Tibial artery (tissue), 4 donors: ENCODE data around the gene FGFR2.

ENCODE experiments used
- DNase-seq, 2 donors: peaks; one replicate each; pipeline ENCODE4 v3.0.0-alpha.2; 2019
- H3K27ac ChIP-seq, 2 donors: fragments of 200-600 bp; sonication (generic) in 1 of 2; 1 replicate in 1 of 2; 2 replicates in 1 of 2; pipeline ENCODE4 v1.5.1; 2018 to 2019; ENCODE audit warnings: mild to moderate bottlenecking in 1 of 2
- H3K27me3 ChIP-seq, 2 donors: fragments of 200-600 bp; sonication (generic) in 1 of 2; one replicate each; pipeline versions ENCODE4 v1.5.1 to v1.6.0; 2016 to 2019
- H3K36me3 ChIP-seq, 3 donors: fragments of 200-600 bp; sonication (generic) in 2 of 3; one replicate each; pipeline ENCODE4 v1.5.1; 2016 to 2019; ENCODE audit warnings: mild to moderate bottlenecking in 2 of 3
- H3K4me1 ChIP-seq, 4 donors: fragments of 200-600 bp; sonication (generic) in 2 of 4; 1 replicate in 3 of 4; 2 replicates in 1 of 4; pipeline ENCODE4 v1.5.1; 2016 to 2019
- H3K4me3 ChIP-seq, 2 donors: fragments of 200-600 bp; sonication (generic) in 1 of 2; 1 replicate in 1 of 2; 2 replicates in 1 of 2; pipeline ENCODE4 v1.5.1; 2018 to 2019; ENCODE audit warnings: mild to moderate bottlenecking in 2 of 2
- H3K9me3 ChIP-seq, 3 donors: fragments of 200-600 bp; sonication (generic) in 1 of 3; one replicate each; pipeline ENCODE4 v1.5.1; 2016 to 2019
- intact Hi-C: fragments of 100-400 bp; cut with DNase I; formaldehyde crosslinking; loops from one replicate; pipeline ENCODE4 v1.15.0; 2023; ENCODE audit warnings: low total_unique reads
- TF ChIP-seq, protein P1 (sequence below), 2 experiments: fragments of 200-600 bp in 1 of 2; fragments of 450-650 bp in 1 of 2; IDR thresholded peaks; one replicate each; pipeline ENCODE4 v1.5.1; 2017 to 2019; ENCODE audit warnings: antibody characterized with exemption in 2 of 2, mild to moderate bottlenecking in 1 of 2, moderate library complexity in 1 of 2

FGFR2 gene

DNA sequence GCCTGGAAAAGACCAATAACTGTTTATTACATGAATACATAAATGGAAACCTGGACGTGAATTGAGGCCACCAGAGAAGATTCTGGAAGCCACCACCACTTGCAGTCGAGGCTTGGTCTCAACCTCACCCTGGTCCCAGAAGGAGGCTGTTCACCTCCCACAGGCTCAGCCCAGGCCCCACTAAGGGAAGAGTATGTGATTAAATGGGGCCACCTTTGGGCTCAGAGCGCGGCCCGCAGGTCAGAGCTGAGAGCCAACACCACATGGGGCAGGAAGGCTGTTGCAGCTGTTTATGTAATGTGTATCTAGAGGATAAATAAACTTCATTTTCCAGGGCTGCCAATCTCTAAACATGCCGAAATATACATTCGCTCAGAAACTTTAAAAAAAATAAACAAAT lies 17.6 kb upstream of the FGFR2 start:
- DNase-seq = no peak
- no peaks in the 10 kb centered on the region for H3K4me1 ChIP-seq
- no peaks in the 10 kb centered on the region for H3K36me3 ChIP-seq
- no peak overlapping the region for H3K27ac ChIP-seq
- TF ChIP-seq, protein P1, sequence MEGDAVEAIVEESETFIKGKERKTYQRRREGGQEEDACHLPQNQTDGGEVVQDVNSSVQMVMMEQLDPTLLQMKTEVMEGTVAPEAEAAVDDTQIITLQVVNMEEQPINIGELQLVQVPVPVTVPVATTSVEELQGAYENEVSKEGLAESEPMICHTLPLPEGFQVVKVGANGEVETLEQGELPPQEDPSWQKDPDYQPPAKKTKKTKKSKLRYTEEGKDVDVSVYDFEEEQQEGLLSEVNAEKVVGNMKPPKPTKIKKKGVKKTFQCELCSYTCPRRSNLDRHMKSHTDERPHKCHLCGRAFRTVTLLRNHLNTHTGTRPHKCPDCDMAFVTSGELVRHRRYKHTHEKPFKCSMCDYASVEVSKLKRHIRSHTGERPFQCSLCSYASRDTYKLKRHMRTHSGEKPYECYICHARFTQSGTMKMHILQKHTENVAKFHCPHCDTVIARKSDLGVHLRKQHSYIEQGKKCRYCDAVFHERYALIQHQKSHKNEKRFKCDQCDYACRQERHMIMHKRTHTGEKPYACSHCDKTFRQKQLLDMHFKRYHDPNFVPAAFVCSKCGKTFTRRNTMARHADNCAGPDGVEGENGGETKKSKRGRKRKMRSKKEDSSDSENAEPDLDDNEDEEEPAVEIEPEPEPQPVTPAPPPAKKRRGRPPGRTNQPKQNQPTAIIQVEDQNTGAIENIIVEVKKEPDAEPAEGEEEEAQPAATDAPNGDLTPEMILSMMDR (IDR thresholded peaks at IDR 0.05) = no peak
- peaks cover 0 to 18% of the 10 kb centered on the region in 2 donors for H3K27me3 ChIP-seq
- peaks cover 0 to 7% (median 7%) of the 10 kb centered on the region in 3 donors for H3K9me3 ChIP-seq
- intact Hi-C loops = loop anchor here (10.0 kb wide), 1 partner anchor 119 kb away; no protein-coding TSS in a partner anchor
- H3K4me3 ChIP-seq = no peak overlapping the region

DNA sequence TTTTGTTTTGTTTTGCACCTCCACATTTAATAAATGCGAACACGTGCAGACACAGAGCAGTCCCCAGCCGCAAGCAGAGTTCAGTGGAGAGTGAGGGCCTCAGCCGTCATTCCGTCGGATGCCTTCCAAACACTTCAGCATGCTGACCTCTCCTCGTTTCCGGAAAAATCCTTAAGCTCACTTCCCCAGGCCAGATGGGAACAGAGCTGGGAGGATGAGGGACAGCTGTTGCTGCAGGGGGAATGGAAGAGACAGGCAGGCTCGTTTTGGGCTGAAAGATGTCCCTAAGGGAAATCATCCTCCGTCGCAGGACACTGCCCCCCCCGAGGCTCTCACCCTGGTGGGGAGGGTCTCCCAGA lies 17.2 kb upstream of the FGFR2 start:
- TF ChIP-seq, protein P1 (IDR thresholded peaks at IDR 0.05) = no peak
- no peak overlapping the region for H3K4me3 ChIP-seq
- peaks cover 0 to 13% of the 10 kb centered on the region in 2 donors for H3K27me3 ChIP-seq
- no peak overlapping the region for H3K27ac ChIP-seq
- no peaks in the 10 kb centered on the region for H3K4me1 ChIP-seq
- no peaks in the 10 kb centered on the region for H3K36me3 ChIP-seq
- intact Hi-C loops = loop anchor here (10.0 kb wide), 1 partner anchor 119 kb away; no protein-coding TSS in a partner anchor
- no peak for DNase-seq
- H3K9me3 ChIP-seq = peaks cover 0 to 7% (median 7%) of the 10 kb centered on the region in 3 donors

DNA sequence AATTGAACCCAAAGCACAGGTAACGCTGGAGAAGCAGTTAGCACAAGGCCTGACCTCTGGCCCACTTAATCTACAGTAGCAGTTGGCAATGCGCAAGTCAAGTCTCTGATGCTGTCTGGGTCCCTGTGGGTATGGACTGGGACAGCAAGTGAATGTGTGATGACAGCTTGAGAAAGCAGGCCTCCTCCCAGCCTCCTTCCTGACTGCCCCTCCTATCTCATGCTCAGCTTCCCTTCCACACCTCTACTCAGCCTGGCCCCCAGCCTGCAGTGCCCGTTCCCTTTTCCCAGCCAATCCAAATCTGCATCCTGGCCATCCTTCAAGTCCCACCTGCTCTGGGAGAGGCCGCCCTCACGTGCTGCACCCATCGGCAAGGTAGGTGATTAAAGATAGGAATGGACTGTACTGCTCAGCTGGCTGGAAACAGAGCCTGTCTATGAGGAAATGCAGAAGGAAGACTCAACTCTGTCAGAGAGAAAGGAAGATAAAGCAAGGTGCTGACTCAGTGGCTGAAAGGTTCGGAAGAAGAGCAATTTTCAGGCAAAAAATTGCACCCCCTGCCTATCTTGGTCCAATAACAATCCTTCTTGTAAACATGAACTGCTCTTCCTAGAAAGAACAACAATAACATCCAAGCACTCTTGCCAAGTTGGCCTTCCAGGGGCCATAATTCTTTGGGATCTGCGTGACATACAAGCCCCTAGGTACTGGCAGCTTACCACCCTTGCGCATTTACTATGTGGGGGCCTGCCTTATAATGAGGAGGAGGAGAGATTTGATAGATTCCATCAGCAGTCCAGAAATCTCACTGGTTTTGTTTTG lies 16.6 kb upstream of the FGFR2 start:
- no peaks in the 10 kb centered on the region for H3K4me1 ChIP-seq
- peaks cover 0 to 7% (median 7%) of the 10 kb centered on the region in 3 donors for H3K9me3 ChIP-seq
- H3K4me3 ChIP-seq = no peak overlapping the region
- H3K27ac ChIP-seq = no peak overlapping the region
- peaks cover 0 to 11% of the 10 kb centered on the region in 2 donors for H3K27me3 ChIP-seq
- intact Hi-C loops = loop anchor here (10.0 kb wide), 1 partner anchor 120 kb away; no protein-coding TSS in a partner anchor
- TF ChIP-seq, protein P1 (IDR thresholded peaks at IDR 0.05) = no peak
- no peak for DNase-seq
- H3K36me3 ChIP-seq = no peaks in the 10 kb centered on the region

DNA sequence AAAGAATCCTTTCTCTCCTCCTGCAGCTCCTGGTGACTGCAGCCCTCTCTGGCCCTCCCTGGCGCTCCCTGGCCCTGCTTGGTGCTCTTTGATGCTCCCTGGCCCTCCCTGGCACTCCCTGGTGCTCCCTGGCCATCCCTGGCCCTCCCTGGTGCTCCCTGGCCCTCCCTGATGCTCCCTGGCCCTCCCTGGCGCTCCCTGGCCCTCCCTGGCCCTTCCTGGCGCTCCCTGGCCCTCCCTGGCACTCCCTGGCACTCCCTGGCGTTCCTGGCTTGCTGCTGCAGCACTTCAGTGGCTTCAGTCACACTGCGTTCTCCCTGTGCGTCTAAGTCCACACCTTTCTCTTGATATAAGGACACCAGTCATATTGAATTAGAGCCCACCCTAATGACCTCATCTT lies 15.2 kb upstream of the FGFR2 start:
- peaks cover 0 to 3% (median 0%) of the 10 kb centered on the region in 3 donors for H3K9me3 ChIP-seq
- no peak overlapping the region for H3K27ac ChIP-seq
- H3K27me3 ChIP-seq = peaks cover 0 to 10% of the 10 kb centered on the region in 2 donors
- no peaks in the 10 kb centered on the region for H3K36me3 ChIP-seq
- TF ChIP-seq, protein P1 (IDR thresholded peaks at IDR 0.05) = no peak
- H3K4me3 ChIP-seq = no peak overlapping the region
- peaks cover 0 to 6% (median 3%) of the 10 kb centered on the region in 4 donors for H3K4me1 ChIP-seq
- intact Hi-C loops = loop anchor here (10.0 kb wide), 1 partner anchor 121 kb away; no protein-coding TSS in a partner anchor
- DNase-seq = no peak

DNA sequence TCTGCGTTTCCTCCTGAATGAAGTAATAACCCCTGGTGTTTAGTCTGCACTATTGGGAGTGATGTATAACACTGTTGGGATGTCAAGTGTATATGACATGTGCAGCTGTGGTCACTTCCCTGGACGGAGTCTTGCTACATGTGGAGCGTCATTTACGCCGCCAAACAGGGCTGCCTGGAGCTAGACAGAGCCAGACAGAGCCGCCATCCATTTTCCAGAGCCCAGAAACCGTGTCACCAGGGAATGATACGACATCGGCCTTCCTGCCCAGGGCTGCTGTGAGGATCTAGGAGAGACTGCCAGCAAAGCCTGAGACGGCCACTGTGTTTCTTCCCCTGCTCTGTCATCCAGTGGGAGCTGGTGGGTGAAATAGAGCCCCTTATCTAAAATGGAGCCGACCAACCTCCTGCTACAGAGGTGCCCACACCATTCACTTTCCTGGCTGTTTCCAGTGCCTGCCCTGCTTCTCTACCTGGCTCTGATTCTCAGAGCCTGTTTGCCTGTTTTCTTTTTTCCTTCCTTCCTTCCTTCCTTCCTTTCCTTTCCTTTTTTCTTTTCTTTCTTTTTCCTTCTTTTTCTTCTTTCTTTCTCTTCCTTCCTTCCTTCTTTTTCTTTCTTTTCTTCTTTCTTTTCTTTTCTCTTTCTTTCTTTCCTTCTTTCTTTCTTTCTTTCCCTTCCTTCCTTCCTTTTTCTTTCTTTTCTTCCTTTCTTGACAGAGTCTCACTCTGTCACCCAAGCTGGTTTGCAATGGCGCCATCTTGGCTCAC lies 13.3 kb upstream of the FGFR2 start:
- H3K4me1 ChIP-seq = peaks cover 0 to 8% (median 3%) of the 10 kb centered on the region in 4 donors
- TF ChIP-seq, protein P1 (IDR thresholded peaks at IDR 0.05) = no peak
- no peaks in the 10 kb centered on the region for H3K9me3 ChIP-seq
- no peak overlapping the region for H3K27ac ChIP-seq
- H3K4me3 ChIP-seq = no peak overlapping the region
- intact Hi-C loops = loop anchor here (10.0 kb wide), 1 partner anchor 123 kb away; no protein-coding TSS in a partner anchor
- no peaks in the 10 kb centered on the region for H3K36me3 ChIP-seq
- H3K27me3 ChIP-seq = peaks cover 0 to 9% of the 10 kb centered on the region in 2 donors
- no peak for DNase-seq
